Activated naive CD4-positive, alpha-beta T cell treated with Interleukin-2 at 50 U/mL for 16 hours (primary cell): ENCODE measurements around the gene SERPINE1.
"Not testable (repeated sequence)": the region's sequence is repeated elsewhere in the genome, so short reads cannot be mapped to it uniquely, and the experiment has no call there.

Source experiments
- DNase-seq: peaks from one replicate; pipeline ENCODE4 v3.0.0-alpha.2; 2020

SERPINE1 gene

DNA sequence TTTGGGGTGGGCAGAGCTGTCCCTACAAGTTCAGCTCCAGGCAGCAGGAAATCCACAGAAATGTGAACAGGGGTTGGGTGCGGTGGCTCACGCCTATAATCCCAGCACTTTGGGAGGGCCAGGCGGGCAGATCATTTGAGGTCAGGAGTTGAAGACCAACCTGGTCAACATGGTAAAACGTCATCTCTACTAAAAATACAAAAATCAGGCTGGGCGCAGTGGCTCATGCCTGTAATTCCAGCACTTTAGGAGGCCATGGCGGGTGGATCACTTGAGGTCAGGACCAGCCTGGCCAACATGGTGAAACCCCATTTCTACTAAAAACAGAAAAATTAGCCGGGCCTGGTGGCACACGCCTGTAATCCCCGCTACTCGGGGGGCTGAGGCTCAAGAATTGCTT is 23.2 kb upstream of the SERPINE1 start:
- not testable (repeated sequence) for DNase-seq

DNA sequence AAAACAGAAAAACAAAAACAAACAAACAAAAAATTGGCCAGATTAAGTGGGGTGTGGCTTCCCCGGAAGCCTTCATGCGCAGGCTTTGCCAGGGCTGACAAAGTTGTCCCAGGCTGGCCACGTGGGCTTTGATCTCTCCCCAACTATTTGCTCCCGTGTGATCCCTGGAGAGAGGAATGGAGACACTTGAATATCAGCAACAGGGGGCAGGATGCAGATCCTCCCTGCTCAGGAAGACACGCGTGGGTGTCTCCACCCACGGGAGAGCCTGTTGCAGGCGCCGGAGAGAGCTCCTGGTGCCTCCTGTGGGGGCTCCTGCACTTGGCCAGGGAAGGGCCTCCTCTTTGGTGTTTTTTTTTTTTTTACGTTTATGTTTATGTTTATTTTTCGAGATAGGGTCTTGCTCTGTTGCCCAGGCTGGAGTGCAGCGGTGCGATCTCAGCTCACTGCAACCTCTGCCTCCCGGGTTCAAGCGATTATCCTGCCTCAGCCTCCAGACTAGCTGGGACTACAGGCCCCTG is 22.7 kb upstream of the SERPINE1 start:
- DNase-seq: no peak

GRCh38 chr7:101104799-101105198 is 22.1 kb upstream of the SERPINE1 start:
- DNase-seq: no peak

GRCh38 chr7:101105248-101105647 is 21.7 kb upstream of the SERPINE1 start:
- not testable (repeated sequence) for DNase-seq

- no peak for DNase-seq
These were observed 20.5 kb upstream of the SERPINE1 start for GRCh38 chr7:101106386-101106785.

DNA sequence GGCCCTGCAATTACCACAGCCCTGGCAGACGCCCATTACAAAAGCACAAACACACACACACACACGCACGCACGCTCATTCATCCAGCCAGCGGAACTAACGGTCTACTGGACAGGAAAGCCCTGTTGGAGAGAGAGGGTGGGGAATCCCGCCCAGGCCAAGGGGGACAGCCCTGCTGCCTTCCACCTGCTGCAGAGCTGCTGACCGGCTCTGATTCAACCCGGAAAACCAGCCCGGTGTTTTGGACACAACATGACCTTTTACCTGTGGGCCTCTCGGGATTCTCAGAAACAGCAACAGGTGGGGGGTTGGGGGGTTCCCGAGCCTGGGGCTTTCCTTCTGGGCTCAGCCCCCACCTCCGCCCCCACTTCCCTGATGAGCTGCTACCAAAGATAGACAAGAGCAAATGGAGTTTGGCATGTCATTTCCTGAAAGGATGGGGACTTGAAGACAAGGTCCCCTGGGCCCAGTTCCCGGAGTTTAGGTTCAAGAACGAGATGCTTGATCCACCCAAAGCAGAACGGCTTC is 18.5 kb upstream of the SERPINE1 start:
- no peak for DNase-seq

GRCh38 chr7:101108961-101109360 is 17.9 kb upstream of the SERPINE1 start:
- no peak for DNase-seq

- DNase-seq: no peak
These were observed 17.5 kb upstream of the SERPINE1 start for GRCh38 chr7:101109368-101109767.

DNA sequence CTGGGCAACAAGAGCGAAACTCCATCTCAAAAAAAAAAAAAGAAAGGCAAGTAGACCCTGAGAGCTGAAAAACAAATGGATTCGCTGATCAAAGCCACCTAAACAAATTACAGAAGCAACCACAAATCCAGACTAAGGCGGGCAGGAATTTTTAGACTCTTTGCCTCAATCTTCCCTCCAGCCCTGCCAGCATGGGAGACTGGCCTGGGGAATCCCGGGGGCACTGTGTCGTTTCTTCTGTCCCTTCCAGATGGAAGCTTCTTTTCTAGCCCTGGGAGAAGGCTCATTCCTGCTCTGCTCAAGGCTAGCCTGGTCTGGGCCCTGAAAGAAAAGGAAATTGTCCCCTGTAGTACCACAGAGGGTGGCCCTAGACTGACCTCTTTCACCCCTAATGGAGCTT is 15.6 kb upstream of the SERPINE1 start:
- no peak for DNase-seq

GRCh38 chr7:101112233-101112632 is 14.7 kb upstream of the SERPINE1 start:
- no peak for DNase-seq

DNA sequence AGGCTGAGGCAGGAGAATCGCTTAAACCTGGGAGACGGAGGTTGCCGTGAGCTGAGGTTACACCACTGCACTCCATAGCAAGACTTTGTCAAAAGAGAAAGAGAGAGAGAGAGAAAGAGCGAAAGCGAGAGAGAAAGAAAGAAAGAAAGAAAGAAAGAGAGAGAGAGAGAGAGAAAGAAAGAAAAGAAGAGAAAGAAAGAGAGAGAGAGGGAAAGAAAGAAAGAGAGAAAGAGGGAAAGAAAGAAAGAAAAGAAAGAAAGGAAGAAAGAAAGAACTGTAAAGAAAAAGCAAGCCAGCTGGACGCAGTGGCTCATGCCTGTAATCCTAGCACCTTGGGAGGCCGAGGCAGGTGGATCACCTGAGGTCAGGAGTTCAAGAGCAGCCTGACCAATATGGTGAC is 13.8 kb upstream of the SERPINE1 start:
- DNase-seq: not testable (repeated sequence)

DNA sequence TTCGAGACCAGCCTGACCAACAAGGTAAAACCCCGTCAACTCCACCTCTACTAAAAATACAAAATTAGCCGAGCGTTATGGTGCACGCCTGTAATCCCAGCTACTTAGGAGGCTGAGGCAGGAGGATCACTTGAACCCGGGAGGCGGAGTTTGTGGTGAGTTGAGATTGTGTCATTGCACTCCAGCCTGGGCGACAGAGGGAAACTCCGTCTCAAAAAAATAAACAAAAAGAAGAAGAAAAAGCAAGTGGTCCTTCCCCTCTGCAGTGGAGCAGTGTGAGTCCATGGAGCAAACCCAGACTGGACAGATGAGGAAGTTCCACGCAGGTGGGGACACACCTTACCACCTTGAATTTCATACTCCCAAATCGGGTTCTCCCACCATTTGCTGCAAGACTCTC is 13.1 kb upstream of the SERPINE1 start:
- DNase-seq: no peak

DNA sequence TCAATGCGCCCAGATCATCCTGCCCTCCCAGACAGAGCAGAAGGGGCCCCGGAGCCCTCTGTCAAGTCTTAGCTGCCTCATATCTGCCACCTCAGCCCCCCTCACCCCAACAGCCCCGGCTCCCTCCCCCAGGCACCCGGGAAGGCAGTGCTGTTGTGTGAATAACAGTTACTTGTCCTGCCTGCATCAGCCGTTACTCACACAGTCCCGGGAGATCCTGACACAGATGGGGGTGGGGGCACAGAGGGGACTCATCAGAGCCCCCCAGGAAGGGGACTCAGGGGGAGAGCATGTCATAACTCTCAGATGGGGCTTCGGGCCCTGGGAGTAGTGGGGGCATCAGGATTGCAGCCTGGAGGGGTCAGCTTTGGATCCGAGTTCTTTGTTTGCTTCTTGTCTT is 12.4 kb upstream of the SERPINE1 start:
- no peak for DNase-seq

DNA sequence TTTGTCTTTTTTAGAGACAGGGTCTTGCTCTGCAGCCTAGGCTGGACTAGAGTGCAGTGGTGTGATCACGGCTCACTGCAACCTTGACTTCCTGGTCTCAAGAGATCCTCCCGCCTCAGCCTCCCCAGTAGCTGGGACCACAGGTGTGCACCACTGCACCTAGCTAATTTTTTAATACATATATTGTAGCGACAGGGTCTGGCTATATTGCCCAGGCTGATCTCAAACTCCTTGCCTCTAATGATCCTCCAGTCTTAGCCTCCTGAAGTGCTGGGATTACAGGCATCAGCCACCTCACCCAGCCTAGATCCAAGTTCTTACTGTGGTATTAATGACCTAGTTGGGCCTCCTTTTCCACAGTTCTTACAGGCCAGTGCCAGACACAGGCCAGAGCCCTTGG is 11.7 kb upstream of the SERPINE1 start:
- no peak for DNase-seq

GRCh38 chr7:101116898-101117297 is 10.0 kb upstream of the SERPINE1 start:
- no peak for DNase-seq

GRCh38 chr7:101118856-101119255 is 8.0 kb upstream of the SERPINE1 start:
- no peak for DNase-seq

GRCh38 chr7:101119876-101120275 is 7.0 kb upstream of the SERPINE1 start:
- no peak for DNase-seq

DNA sequence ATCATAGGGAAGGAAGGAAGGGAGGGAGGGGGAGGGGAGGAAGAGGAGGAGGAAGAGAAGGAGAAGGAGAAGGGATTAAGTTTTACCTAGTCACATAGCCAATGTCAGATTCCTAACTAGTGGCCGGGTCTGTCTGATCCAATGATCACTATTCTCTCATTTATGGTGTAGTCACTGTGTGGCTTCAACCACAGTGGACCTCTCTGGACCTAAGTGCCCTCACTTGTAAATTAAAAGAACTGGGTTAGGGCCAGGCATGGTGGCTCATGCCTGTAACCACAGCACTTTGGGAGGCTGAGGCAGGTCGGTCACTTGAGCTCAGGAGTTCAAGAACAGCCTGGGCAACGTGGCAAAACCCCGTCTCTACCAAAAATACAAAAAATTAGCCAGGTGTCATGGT is 6.6 kb upstream of the SERPINE1 start:
- DNase-seq: no peak

DNA sequence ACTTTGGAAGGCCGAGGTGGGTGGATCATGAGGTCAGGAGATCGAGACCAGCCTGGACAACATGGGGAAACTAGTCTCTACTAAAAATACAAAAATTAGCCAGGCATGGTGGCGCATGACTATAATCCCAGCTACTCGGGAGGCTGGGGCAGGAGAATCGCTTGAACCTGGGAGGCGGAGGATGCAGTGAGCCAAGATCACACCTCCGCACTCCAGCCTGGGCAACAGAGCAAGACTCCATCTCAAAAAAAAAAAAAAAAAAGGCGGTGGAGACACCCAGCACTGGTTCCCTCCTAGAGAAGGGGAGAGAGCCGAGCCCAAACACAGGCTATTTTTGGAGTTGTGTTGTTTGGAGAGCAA is 5.3 kb upstream of the SERPINE1 start:
- not testable (repeated sequence) for DNase-seq

DNA sequence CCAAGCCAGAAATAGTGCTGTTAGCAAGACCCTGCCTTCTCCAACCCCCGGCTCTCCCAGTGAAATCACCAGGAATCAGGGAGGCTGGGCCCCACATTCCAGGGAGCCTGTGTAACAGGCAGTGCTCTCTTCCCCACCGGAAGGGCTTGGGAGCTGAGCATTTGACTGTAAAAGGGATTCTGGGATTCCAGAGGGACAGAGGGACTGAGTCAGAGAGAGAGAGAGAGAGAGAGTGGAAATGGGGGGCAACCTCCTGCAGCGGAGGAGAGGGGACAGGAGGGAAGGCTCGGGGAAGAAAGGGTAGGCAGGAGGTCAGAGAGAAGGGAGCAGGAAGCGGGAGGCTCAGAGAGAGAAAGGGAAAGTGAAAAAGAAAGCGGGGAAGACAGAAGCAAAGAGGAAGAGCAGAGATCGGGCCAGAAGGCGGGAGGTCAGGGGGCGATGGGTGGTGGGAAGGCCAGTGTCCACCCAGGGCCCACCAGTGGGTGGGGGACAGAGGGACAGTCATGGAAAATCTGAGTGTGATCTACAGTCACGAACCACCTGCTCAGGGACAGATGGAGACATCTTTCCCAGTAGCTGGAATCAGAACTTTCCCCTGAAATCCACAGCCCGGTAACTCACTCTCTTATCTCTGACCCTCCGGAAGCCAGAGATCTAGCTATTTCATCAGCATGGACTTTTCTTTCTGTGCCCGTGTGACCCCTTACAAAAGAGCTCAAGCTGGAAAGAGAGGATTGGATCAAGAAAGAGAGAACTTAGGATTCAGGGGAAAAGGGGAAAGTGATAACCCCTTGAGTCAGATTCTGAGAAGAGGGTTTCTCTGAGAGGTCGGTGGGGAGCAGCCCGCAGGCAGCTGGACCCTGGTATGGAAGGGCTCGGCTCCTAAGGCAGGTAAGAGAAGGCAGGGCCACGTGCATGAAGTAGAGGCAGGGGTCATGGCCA is 4.6 kb upstream of the SERPINE1 start:
- DNase-seq: no peak

GRCh38 chr7:101122933-101123702 is 3.8 kb upstream of the SERPINE1 start:
- no peak for DNase-seq

GRCh38 chr7:101123703-101124068 is 3.2 kb upstream of the SERPINE1 start:
- DNase-seq: no peak

DNA sequence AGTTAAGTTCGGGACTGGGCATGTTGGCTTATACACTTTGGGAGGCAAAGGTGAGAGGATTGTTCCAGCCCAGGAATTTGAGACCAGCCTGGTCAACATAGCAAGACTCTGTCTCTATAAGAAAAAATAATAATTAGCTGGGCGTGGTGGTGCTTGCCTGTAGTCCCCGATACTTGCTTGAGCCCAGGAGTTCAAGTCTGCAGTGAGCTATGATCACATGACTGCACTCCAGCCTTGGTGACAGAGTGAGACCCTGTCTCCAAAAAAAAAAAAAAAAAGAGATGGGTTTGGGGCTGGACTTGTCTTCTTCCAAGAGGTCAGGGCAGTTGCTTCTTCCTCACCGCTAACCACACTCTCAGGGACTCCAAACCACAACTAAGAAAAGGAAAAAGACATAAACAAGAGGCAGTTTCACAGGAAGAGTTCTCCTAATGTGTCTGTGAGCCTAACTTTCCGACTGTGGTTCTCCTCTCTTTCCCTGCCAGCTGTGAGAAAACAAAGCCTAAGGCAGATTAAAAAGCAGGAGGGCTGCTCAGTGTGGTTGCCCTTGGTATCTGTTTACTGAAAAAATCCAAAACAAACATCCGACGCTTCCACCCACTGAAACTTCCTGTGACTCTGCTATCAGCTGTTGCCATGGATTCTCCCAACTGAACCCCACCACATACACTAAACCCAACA is 2.4 kb upstream of the SERPINE1 start:
- DNase-seq: no peak
